Measurements from ENCODE around the gene SLC22A23.

DNA sequence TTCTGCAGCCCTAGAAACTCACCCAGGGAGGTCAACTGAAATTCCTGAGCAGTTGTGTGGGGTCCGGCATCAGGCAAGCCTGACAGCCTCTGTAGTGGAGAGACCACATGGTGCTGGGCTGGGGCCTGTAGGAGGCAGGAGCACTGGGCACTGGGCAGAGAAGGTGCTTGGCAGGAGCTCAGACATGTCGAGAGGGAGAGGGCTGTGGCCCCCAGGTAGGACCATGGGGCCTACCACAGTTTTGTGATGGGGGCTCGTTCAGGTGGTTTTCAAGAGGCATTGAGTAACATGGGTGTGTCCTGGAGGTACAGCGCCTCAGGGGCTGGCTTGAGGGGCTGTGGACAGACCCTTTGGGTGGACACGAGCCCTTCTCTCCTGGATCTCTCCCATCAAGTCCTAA, 15.9 kb downstream of the SLC22A23 start:
- TF ChIP-seq, protein P1, sequence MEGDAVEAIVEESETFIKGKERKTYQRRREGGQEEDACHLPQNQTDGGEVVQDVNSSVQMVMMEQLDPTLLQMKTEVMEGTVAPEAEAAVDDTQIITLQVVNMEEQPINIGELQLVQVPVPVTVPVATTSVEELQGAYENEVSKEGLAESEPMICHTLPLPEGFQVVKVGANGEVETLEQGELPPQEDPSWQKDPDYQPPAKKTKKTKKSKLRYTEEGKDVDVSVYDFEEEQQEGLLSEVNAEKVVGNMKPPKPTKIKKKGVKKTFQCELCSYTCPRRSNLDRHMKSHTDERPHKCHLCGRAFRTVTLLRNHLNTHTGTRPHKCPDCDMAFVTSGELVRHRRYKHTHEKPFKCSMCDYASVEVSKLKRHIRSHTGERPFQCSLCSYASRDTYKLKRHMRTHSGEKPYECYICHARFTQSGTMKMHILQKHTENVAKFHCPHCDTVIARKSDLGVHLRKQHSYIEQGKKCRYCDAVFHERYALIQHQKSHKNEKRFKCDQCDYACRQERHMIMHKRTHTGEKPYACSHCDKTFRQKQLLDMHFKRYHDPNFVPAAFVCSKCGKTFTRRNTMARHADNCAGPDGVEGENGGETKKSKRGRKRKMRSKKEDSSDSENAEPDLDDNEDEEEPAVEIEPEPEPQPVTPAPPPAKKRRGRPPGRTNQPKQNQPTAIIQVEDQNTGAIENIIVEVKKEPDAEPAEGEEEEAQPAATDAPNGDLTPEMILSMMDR (optimal IDR thresholded peaks at IDR 0.05 in 1 of 3, IDR thresholded peaks at IDR 0.05 in 1 of 3, conservative IDR thresholded peaks at IDR 0.05 in 1 of 3; ENCODE audit: extremely low read depth in 1 of 3, insufficient read depth in 2 of 3, low read length in 3 of 3) = no peak
- TF ChIP-seq EZH2 (IDR thresholded peaks at IDR 0.05; ENCODE audit: low read length) = no peak

Measured in keratinocyte (primary cell).